ENCODE results near the gene CACNB2. TPM values are rescaled to one million over a fixed set of nuclear protein-coding genes. Genes with fewer than 3 reads are reported as not detected.

The CACNB2 gene
- total RNA-seq, 1 donor from 2014 or later: 4.9 TPM

- DNase-seq (ENCODE audit: low spot score, unreplicated experiment): no peak
These were observed 76.3 kb downstream of the CACNB2 start for GRCh38 chr10:18216482-18216881.

GRCh38 chr10:18217577-18217976 is 77.4 kb downstream of the CACNB2 start:
- Mint-ChIP-seq H3K9me3 (ENCODE audit: low read depth) (no peaks in the 10 kb centered on the region), H3K36me3 (ENCODE audit: insufficient read depth) (no peaks in the 10 kb centered on the region), H3K27me3 (peaks cover 4% of the 10 kb centered on the region), H3K27ac (no peak overlapping the region), H3K4me1 (ENCODE audit: low read depth) (no peaks in the 10 kb centered on the region), H3K4me3 (ENCODE audit: low read depth) (no peak overlapping the region)
- no peak for TF ChIP-seq CTCF (IDR thresholded peaks at IDR 0.05; ENCODE audit: unreplicated experiment)
- no peak for DNase-seq (ENCODE audit: low spot score, unreplicated experiment)

More at GRCh38 chr10:18216482-18216881, 76.3 kb downstream of the CACNB2 start:
- H3K4me3 Mint-ChIP-seq (ENCODE audit: low read depth): no peak overlapping the region
- no peaks in the 10 kb centered on the region for H3K4me1 Mint-ChIP-seq (ENCODE audit: low read depth)
- no peaks in the 10 kb centered on the region for H3K36me3 Mint-ChIP-seq (ENCODE audit: insufficient read depth)
- TF ChIP-seq CTCF (IDR thresholded peaks at IDR 0.05; ENCODE audit: unreplicated experiment): peak; percentile 50
- no peak overlapping the region for H3K27ac Mint-ChIP-seq
- H3K27me3 Mint-ChIP-seq: no peaks in the 10 kb centered on the region
- H3K9me3 Mint-ChIP-seq (ENCODE audit: low read depth): no peaks in the 10 kb centered on the region

- H3K27me3 Mint-ChIP-seq: peaks cover 4% of the 10 kb centered on the region
- no peak overlapping the region for H3K4me3 Mint-ChIP-seq (ENCODE audit: low read depth)
- H3K36me3 Mint-ChIP-seq (ENCODE audit: insufficient read depth): no peaks in the 10 kb centered on the region
- H3K4me1 Mint-ChIP-seq (ENCODE audit: low read depth): no peaks in the 10 kb centered on the region
- no peak overlapping the region for H3K27ac Mint-ChIP-seq
- DNase-seq (ENCODE audit: low spot score, unreplicated experiment): no peak
- no peak for TF ChIP-seq CTCF (IDR thresholded peaks at IDR 0.05; ENCODE audit: unreplicated experiment)
- H3K9me3 Mint-ChIP-seq (ENCODE audit: low read depth): no peaks in the 10 kb centered on the region
These were observed 78.9 kb downstream of the CACNB2 start for GRCh38 chr10:18219146-18219545.

GRCh38 chr10:18221123-18221522 is 80.9 kb downstream of the CACNB2 start:
- Mint-ChIP-seq H3K36me3 (ENCODE audit: insufficient read depth) (no peaks in the 10 kb centered on the region), H3K27ac (no peak overlapping the region), H3K9me3 (ENCODE audit: low read depth) (no peaks in the 10 kb centered on the region), H3K27me3 (peaks cover 4% of the 10 kb centered on the region), H3K4me1 (ENCODE audit: low read depth) (no peaks in the 10 kb centered on the region), H3K4me3 (ENCODE audit: low read depth) (no peak overlapping the region)
- TF ChIP-seq CTCF (IDR thresholded peaks at IDR 0.05; ENCODE audit: unreplicated experiment): no peak
- DNase-seq (ENCODE audit: low spot score, unreplicated experiment): no peak

- Mint-ChIP-seq H3K36me3 (ENCODE audit: insufficient read depth) (no peaks in the 10 kb centered on the region), H3K9me3 (ENCODE audit: low read depth) (no peaks in the 10 kb centered on the region), H3K4me1 (ENCODE audit: low read depth) (no peaks in the 10 kb centered on the region), H3K27me3 (peaks cover 4% of the 10 kb centered on the region), H3K27ac (no peak overlapping the region), H3K4me3 (ENCODE audit: low read depth) (no peak overlapping the region)
- DNase-seq (ENCODE audit: low spot score, unreplicated experiment): no peak
- no peak for TF ChIP-seq CTCF (IDR thresholded peaks at IDR 0.05; ENCODE audit: unreplicated experiment)
These were observed 81.7 kb downstream of the CACNB2 start for GRCh38 chr10:18221882-18222281.

All from progenitor cell of endocrine pancreas (in vitro differentiated cells).